Measurements from ENCODE around the gene CLIC4. TPM values are rescaled to one million over a fixed set of nuclear protein-coding genes. Genes with fewer than 3 reads are reported as not detected.

The CLIC4 gene
- total and polyA plus RNA-seq, 2 of the 8 experiments (the other 6 are each of a cell fraction or from before 2014, with no cell fraction given), result 77.5 to 293 TPM

DNA sequence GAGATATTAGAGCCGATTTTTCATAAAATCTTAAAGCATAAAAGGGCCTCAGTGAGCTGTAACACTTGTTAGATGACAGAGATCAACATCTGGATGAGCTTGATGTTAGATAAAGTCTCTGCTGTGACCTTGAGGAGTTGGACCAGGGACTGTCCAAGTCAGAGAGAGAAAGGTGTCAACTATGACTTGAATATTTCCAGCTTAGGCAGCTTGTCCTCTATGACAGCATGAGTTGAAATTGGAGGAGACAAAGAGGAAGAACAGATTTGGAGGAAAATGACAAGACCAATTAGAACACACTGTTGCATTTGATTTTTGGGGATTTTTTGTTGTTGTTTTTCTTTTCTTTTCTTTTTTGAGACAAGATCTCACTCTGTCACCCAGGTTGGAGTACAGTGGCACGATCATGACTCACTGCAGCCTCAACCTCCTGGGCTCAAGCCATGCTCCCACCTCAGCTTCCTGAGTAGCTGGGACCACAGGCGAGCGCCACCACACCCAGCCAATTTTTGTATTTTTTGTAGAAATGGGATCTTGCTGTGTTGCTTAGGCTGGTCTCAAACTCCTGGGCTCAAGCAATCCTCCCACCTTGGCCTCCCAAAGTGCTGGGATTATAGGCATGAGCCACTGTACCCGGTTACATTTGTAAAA, 35.3 kb upstream of the CLIC4 start:
- no peak overlapping the region for H3K4ac ChIP-seq (replicated peaks; ENCODE audit: insufficient read length, low read depth, low read length)
- H3K9ac ChIP-seq (replicated peaks in 1 of 4; ENCODE audit: extremely low read depth in 1 of 4, low read depth in 3 of 4, low read length in 3 of 4), result no peak overlapping the region
- TF ChIP-seq SP1 (IDR thresholded peaks at IDR 0.05; ENCODE audit: low read depth, low read length) (no peak), CHD1 (IDR thresholded peaks at IDR 0.05; ENCODE audit: low read depth, low read length) (no peak), CTBP2 (IDR thresholded peaks at IDR 0.05; ENCODE audit: borderline replicate concordance, insufficient read depth, insufficient read length, low read length) (no peak), POLR2A (IDR thresholded peaks at IDR 0.05; ENCODE audit: control extremely low read depth in 1 of 2, low read depth in 2 of 2, low read length in 2 of 2) (no peak), ZNF274 (IDR thresholded peaks at IDR 0.05; ENCODE audit: borderline replicate concordance, extremely low read depth, low read length) (no peak), ASH2L (IDR thresholded peaks at IDR 0.05; ENCODE audit: low read length) (no peak), EP300 (IDR thresholded peaks at IDR 0.05; ENCODE audit: borderline replicate concordance in 1 of 2, low read depth in 2 of 2, low read length in 2 of 2) (no peak), JUN (IDR thresholded peaks at IDR 0.05; ENCODE audit: low read depth, low read length) (no peak), SP2 (IDR thresholded peaks at IDR 0.05; ENCODE audit: low read length) (no peak), HDAC6 (IDR thresholded peaks at IDR 0.05; ENCODE audit: low read depth, low read length) (no peak)
- TF ChIP-seq, protein P1, sequence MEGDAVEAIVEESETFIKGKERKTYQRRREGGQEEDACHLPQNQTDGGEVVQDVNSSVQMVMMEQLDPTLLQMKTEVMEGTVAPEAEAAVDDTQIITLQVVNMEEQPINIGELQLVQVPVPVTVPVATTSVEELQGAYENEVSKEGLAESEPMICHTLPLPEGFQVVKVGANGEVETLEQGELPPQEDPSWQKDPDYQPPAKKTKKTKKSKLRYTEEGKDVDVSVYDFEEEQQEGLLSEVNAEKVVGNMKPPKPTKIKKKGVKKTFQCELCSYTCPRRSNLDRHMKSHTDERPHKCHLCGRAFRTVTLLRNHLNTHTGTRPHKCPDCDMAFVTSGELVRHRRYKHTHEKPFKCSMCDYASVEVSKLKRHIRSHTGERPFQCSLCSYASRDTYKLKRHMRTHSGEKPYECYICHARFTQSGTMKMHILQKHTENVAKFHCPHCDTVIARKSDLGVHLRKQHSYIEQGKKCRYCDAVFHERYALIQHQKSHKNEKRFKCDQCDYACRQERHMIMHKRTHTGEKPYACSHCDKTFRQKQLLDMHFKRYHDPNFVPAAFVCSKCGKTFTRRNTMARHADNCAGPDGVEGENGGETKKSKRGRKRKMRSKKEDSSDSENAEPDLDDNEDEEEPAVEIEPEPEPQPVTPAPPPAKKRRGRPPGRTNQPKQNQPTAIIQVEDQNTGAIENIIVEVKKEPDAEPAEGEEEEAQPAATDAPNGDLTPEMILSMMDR (IDR thresholded peaks at IDR 0.05; ENCODE audit: control extremely low read depth in 1 of 3, insufficient read depth in 1 of 3, low read depth in 1 of 3, low read length in 3 of 3), result no peak
- no peak overlapping the region for H3K56ac ChIP-seq (replicated peaks; ENCODE audit: insufficient read length, low read depth, low read length)
- H3K27me3 ChIP-seq (replicated peaks in 1 of 4; ENCODE audit: control insufficient read depth in 3 of 4, extremely low read depth in 1 of 4, insufficient read depth in 3 of 4, low read length in 3 of 4), result no peaks in the 10 kb centered on the region
- H3K4me2 ChIP-seq (ENCODE audit: insufficient read depth in 1 of 2, low read depth in 2 of 2, low read length in 2 of 2), result no peak overlapping the region
- FAIRE-seq (no peak), DNase-seq (ENCODE audit: low read depth in 1 of 2, low spot score in 2 of 2) (no peak)
- H2BK15ac ChIP-seq (ENCODE audit: low read length), result no peak overlapping the region
- peaks cover 2 to 8% (median 6%) of the 10 kb centered on the region in 4 experiments; a peak in 4 of 7 replicates for H3K4me1 ChIP-seq (replicated peaks in 1 of 4; ENCODE audit: control insufficient read depth in 3 of 4, insufficient read depth in 4 of 4, low read length in 3 of 4)
- no peak overlapping the region for H3K18ac ChIP-seq (ENCODE audit: extremely low read depth, low read length)
- H3K23ac ChIP-seq (ENCODE audit: insufficient read length), result no peak overlapping the region
- no peak overlapping the region for H3K14ac ChIP-seq (ENCODE audit: insufficient read length)
- H4K5ac ChIP-seq (ENCODE audit: insufficient read length, low read depth, low read length), result no peak overlapping the region
- ChIA-PET POLR2A (ENCODE audit: partially characterized antibody) (interaction anchor here (0.7 kb wide), 2 partner anchors 13 to 30 kb away, joined by 3 to 5 read pairs; no protein-coding TSS in a partner anchor), CTCF (ENCODE audit: partially characterized antibody) (interaction anchor here (0.8 to 1.3 kb wide), 3 partner anchors 17 to 191 kb away, joined by 3 to 4 read pairs (median 3); no protein-coding TSS in a partner anchor)
- no peak overlapping the region for H2BK12ac ChIP-seq (ENCODE audit: low read depth, low read length)
- H3K36me3 ChIP-seq (ENCODE audit: control insufficient read depth in 2 of 4, insufficient read depth in 4 of 4, low read length in 3 of 4), result no peaks in the 10 kb centered on the region
- no peak overlapping the region for H2BK20ac ChIP-seq (ENCODE audit: low read length)
- no peak overlapping the region for H2BK5ac ChIP-seq (ENCODE audit: low read depth, low read length)
- no peaks in the 10 kb centered on the region for H3K79me1 ChIP-seq (ENCODE audit: low read depth, low read length)
- no peak overlapping the region for H4K8ac ChIP-seq (ENCODE audit: extremely low read depth, insufficient read depth, low read length)
- H2AK5ac ChIP-seq (ENCODE audit: low read depth, low read length), result no peak overlapping the region
- H3K23me2 ChIP-seq (ENCODE audit: low read depth, low read length), result no peaks in the 10 kb centered on the region
- no peak overlapping the region for H4K91ac ChIP-seq (replicated peaks; ENCODE audit: insufficient read length, low read length)
- H2AFZ ChIP-seq (ENCODE audit: low read length), result no peak overlapping the region
- 86% methylated on average over 5 of the region's 5 CpGs; no CpG with 5 or more reads in 1 of the 2 experiments for WGBS, 2 experiments (ENCODE audit: extremely low coverage in 1 of 2, insufficient coverage in 1 of 2, insufficient read length in 1 of 2, insufficient replicate concordance in 2 of 2, low coverage in 1 of 2, low lambda C conversion rate in 2 of 2, missing lambda C conversion rate in 1 of 2)
- H4K20me1 ChIP-seq (replicated peaks in 1 of 2; ENCODE audit: control insufficient read depth in 1 of 2, insufficient read depth in 2 of 2, low read length in 2 of 2), result no peaks in the 10 kb centered on the region
- no peak overlapping the region for H3K27ac ChIP-seq (ENCODE audit: low read depth, low read length)
- H2BK120ac ChIP-seq (replicated peaks; ENCODE audit: low read depth, low read length), result no peak overlapping the region
- H3K79me2 ChIP-seq (ENCODE audit: control insufficient read depth in 1 of 2, insufficient read depth in 2 of 2, low read length in 2 of 2), result no peaks in the 10 kb centered on the region
- no peaks in the 10 kb centered on the region for H3K9me3 ChIP-seq (ENCODE audit: insufficient read depth in 2 of 2, low read depth in 1 of 2, low read length in 1 of 2)
- no peak overlapping the region for H3K4me3 ChIP-seq (ENCODE audit: extremely low read depth in 1 of 4, insufficient read depth in 2 of 4, low read depth in 3 of 4, low read length in 4 of 4)
